HUES48 (cell line): ENCODE measurements around the gene ERCC4.

Experiments used
- H3K27ac ChIP-seq: one replicate; pipeline ENCODE4 v1.7.0; 2013; ENCODE audit warnings: low read depth, low read length, inconsistent platforms
- H3K27me3 ChIP-seq: 2 replicates; pipeline ENCODE4 v1.6.1; 2013; ENCODE audit warnings: mild to moderate bottlenecking, low read length; ENCODE audit not compliant: control insufficient read depth, insufficient read depth
- H3K36me3 ChIP-seq: 2 replicates; pipeline ENCODE4 v1.6.1; 2013; ENCODE audit warnings: low read length; ENCODE audit not compliant: control insufficient read depth, insufficient read depth
- H3K4me1 ChIP-seq: 2 replicates; pipeline ENCODE4 v1.6.1; 2013; ENCODE audit warnings: mild to moderate bottlenecking, low read length; ENCODE audit not compliant: control insufficient read depth, insufficient read depth
- H3K4me3 ChIP-seq: 2 replicates; pipeline ENCODE4 v1.5.1; 2013; ENCODE audit warnings: mild to moderate bottlenecking, low read depth, low read length
- H3K9ac ChIP-seq: 2 replicates; pipeline ENCODE4 v1.6.1; 2013; ENCODE audit warnings: mild to moderate bottlenecking, low read depth, low read length, moderate library complexity
- H3K9me3 ChIP-seq: 2 replicates; pipeline ENCODE4 v1.6.1; 2013; ENCODE audit warnings: low read length; ENCODE audit not compliant: control insufficient read depth, insufficient read depth

Gene ERCC4

DNA sequence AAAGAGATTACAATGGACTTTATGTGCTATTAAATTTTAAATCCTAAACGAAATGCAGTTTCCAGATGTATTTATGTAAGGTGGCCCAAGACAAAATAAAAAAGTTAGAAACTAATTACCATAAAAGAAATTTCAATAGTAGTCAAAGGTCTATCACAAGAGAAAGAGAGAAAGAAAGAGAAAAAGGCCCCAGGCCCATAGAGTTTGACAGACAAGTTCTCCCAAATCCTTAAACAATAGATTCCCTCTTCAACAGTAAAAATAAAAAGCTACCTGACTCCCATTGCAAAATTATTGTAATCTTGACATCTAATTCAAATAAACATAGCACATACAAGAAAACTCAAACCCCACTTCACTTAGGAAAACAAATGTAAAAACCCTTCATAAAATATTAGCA, 8.6 kb upstream of the ERCC4 start:
- H3K9me3 ChIP-seq: peaks cover 11% of the 10 kb centered on the region; the same call in 1 of the 2 replicates
- H3K27me3 ChIP-seq: no peaks in the 10 kb centered on the region
- no peak overlapping the region for H3K4me3 ChIP-seq
- H3K4me1 ChIP-seq: no peaks in the 10 kb centered on the region
- H3K9ac ChIP-seq: no peak overlapping the region
- H3K36me3 ChIP-seq: no peaks in the 10 kb centered on the region
- no peak overlapping the region for H3K27ac ChIP-seq

DNA sequence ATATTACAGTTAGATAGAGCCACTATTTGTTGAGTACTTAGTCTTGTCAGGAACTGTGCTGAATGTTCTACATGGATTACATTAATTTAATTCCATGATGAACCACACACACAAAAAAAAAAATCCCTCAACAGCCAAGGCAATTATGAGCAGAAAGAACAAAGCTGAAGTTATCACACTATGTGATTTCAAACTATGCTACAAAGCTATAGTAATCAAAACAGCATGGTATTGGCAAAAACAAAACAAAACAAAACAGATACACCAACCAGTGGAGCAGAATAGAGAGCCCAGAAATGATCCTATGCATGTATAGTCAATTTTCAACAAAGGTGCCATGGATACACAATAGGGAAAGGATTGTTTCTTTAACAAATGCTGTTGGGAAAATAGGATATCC, 8.1 kb upstream of the ERCC4 start:
- no peak overlapping the region for H3K9ac ChIP-seq

DNA sequence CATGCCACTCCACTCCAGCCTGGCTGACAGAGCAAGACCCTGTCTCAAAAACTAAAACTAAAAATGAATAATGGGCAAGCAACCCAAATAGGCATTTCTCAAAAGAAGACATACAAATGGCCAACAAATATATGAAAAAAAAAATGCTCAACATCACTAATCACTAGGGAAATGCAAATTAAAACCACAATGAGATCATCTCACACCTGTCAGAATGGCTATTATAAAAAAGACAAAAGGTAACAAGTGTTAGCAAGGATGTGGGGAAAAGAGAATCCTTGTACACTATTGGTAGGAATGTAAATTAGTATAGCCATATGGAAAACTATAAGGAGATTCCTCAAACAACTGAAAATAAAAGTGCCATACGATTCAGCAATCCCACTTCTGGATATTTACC, 7.1 kb upstream of the ERCC4 start:
- Histone ChIP-seq H3K36me3 (no peaks in the 10 kb centered on the region), H3K4me1 (no peaks in the 10 kb centered on the region), H3K27me3 (no peaks in the 10 kb centered on the region), H3K9me3 (peaks cover 11% of the 10 kb centered on the region; the same call in 1 of the 2 replicates), H3K4me3 (no peak overlapping the region), H3K9ac (no peak overlapping the region), H3K27ac (no peak overlapping the region)

More for the DNA sequence above, 8.1 kb upstream of the ERCC4 start:
- Histone ChIP-seq H3K4me3 (no peak overlapping the region), H3K4me1 (no peaks in the 10 kb centered on the region), H3K36me3 (no peaks in the 10 kb centered on the region), H3K27me3 (no peaks in the 10 kb centered on the region), H3K27ac (no peak overlapping the region), H3K9me3 (peaks cover 11% of the 10 kb centered on the region; the same call in 1 of the 2 replicates)

DNA sequence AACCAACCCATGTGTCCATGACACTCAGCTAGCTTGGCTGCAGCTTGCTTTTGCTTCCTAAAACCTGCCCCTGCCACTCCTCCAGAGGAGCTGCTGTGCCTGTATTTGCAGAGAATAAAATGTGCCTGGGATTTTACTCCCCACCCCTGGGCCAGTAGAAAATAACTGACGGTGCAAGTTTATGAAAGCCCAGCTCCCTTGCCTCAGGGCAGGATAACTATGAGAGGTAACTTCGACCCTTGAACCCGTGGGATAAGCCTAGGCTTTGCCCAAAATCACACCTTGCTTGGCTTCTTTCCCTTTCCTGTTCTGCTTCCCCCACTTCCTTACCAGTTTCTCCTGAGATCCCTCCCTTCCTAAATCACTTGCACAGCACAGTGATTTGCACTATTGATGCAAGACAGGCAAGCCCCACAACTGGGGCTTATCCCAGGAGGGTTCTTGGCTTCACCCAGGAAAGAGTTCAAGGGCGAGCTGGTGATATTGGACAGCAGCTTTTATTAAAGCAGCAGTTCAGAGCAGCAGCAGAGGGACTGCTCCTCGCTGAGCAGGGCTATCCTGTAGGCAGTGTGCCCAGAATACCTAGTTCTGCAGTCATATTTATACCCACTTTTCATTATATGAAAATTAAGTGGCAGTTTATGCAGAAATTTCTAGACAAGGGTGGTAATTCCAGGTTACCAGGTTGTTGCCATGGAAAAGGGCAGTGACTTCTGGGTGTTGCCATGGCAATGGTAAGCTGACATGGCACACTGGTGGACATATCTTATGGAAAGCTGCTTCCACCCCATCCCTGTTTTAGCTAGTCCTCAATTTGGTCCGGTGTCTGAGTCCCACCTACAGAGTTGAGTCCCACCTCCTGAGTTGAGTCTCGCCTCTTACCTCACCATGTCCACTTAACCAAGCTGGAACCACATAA, 6.3 kb upstream of the ERCC4 start:
- Histone ChIP-seq H3K9me3 (peaks cover 11% of the 10 kb centered on the region; the same call in 1 of the 2 replicates), H3K27me3 (no peaks in the 10 kb centered on the region), H3K4me3 (no peak overlapping the region), H3K4me1 (no peaks in the 10 kb centered on the region), H3K9ac (no peak overlapping the region), H3K27ac (no peak overlapping the region), H3K36me3 (no peaks in the 10 kb centered on the region)

DNA sequence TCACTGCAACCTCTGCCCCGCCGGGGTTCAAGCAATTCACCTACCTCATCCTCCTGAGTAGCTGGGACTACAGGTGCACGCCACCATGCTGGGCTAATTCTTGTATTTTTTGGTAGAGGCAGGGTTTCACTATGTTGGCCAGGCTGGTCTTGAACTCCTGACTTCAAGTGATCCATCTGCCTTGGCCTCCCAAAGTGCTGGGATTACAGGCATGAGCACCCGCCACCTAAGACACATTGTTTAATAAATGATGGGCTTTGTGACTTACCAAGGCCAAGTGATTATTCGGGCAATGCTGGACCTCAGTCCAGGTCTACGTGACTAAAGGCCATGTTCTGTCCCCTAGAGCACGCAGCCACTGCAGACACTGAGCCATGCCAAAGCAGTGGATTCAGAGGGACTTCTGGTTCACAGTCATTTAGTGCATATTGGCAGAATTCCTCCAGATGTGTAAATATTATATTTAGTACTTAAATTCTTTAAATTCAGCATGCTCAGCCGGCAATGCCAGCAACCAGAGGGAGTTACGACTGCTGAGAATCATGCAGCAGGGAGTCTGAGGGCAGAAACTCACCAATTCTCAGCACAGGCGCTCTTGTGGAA, 4.8 kb upstream of the ERCC4 start:
- Histone ChIP-seq H3K9ac (no peak overlapping the region), H3K27me3 (no peaks in the 10 kb centered on the region), H3K4me1 (no peaks in the 10 kb centered on the region), H3K27ac (no peak overlapping the region), H3K4me3 (no peak overlapping the region), H3K9me3 (peaks cover 11% of the 10 kb centered on the region; the same call in 1 of the 2 replicates), H3K36me3 (no peaks in the 10 kb centered on the region)

DNA sequence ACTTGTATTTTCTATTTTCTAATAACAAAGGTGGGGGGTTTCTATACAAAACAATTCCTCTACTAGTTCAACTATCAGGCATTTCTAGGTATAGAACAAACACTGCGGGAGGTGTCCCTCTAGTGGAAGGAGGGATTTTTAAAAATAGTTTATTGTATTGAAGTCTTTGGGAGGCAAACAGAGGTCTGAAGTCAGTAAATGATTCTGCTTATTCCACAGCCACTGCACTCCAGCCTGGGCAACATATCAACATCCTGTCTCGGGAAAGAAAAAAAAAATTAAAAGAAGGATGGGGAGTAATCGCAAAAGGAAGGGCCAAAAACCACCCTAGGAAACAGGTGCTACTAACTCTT, 648 bp upstream of the ERCC4 start:
- no peaks in the 10 kb centered on the region for H3K9me3 ChIP-seq
- H3K27me3 ChIP-seq: no peaks in the 10 kb centered on the region
- H3K9ac ChIP-seq: peak overlapping the region; percentile 55; the same call in 1 of the 2 replicates
- peak overlapping the region; percentile 49 for H3K4me3 ChIP-seq
- peaks cover 6% of the 10 kb centered on the region; the same call in 1 of the 2 replicates for H3K4me1 ChIP-seq
- H3K27ac ChIP-seq: peak overlapping the region; percentile 54
- H3K36me3 ChIP-seq: peaks cover 18% of the 10 kb centered on the region

DNA sequence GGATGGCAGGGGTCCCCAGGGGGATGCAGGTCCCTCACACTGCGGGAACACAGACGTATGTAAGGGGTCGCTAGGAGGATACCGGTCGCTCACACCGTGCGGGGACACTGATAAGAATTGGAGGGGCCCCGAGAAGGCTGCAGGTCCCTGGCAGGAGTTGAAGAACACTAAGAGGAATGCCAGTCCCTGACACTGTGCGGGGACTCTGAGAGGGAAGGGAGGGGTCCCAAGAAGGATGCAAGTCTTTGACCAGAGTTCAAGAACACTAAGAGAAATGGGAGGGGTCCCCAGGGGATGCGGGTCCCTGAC, 510 bp downstream of the ERCC4 start:
- no peaks in the 10 kb centered on the region for H3K27me3 ChIP-seq
- peak overlapping the region; percentile 89 for H3K4me3 ChIP-seq
- peaks cover 6% of the 10 kb centered on the region; the same call in 1 of the 2 replicates for H3K4me1 ChIP-seq
- H3K36me3 ChIP-seq: peaks cover 29% of the 10 kb centered on the region
- no peak overlapping the region for H3K27ac ChIP-seq
- no peaks in the 10 kb centered on the region for H3K9me3 ChIP-seq
- H3K9ac ChIP-seq: peak overlapping the region; percentile 65

DNA sequence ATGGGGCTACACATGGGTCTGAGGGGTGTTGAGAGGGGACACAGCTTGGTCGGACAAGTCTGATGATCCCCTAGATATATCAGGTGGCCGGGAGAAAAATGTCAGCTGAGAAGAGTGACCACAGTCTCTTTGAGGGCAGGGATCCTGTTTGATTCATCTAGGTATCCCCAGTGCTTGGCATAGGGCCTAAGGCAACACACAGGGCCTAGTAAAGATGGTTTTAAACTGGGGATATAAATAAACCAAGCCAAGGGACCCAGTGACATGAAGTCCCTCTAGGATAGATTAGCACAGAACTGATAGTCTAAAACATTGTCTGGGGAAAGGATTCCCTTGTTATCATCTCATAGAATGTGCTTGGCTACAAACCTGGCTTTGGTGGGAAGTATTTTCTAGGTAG, 1.4 kb downstream of the ERCC4 start:
- Histone ChIP-seq H3K4me1 (peaks cover 6% of the 10 kb centered on the region; the same call in 1 of the 2 replicates), H3K9ac (no peak overlapping the region), H3K36me3 (peaks cover 38% of the 10 kb centered on the region), H3K9me3 (no peaks in the 10 kb centered on the region), H3K27me3 (no peaks in the 10 kb centered on the region), H3K4me3 (no peak overlapping the region), H3K27ac (no peak overlapping the region)

DNA sequence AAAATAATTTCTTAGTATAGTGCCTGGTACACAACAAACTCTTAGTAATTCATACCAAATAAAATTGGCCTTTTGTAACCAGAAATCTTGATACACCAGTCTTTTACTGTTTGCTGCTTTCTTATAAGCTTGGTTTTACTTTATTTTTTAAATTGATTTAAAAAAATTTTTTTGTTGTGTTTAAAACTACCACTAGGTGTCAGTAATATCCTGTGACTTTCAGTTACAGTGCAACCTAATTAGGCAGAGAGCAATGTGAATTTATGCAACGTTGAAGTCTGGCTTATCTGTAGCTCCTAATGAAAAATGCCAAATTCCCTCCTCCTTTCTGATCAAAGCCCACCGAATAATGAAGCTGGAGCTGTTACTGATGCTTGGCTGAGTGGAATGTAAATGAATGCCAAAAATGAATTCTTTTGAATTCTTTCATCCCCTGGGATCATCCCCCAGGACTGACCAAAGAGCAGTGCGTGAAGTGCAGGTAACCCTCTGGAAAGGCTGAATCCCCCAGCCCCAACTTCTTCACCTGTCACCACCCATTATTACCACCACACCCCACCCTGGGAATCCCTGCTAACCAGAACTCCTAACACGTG, 3.8 kb downstream of the ERCC4 start:
- H3K36me3 ChIP-seq: peaks cover 45% of the 10 kb centered on the region
- no peak overlapping the region for H3K27ac ChIP-seq
- no peak overlapping the region for H3K4me3 ChIP-seq
- H3K9ac ChIP-seq: no peak overlapping the region
- H3K27me3 ChIP-seq: no peaks in the 10 kb centered on the region
- H3K9me3 ChIP-seq: no peaks in the 10 kb centered on the region
- H3K4me1 ChIP-seq: peaks cover 6% of the 10 kb centered on the region; the same call in 1 of the 2 replicates

DNA sequence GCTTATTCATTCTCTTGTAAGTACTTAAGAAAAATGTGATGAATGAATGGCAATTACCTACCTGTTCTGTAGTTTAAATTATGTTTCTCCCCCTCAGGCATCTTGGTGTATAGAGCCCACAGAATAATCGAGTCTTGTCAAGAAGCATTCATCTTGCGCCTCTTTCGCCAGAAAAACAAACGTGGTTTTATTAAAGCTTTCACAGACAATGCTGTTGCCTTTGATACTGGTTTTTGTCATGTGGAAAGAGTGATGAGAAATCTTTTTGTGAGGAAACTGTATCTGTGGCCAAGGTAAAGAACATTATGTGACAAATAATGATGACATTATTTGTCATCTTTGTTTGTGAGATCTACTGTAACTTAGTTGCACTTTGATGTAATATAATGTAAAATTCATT, 6.5 kb downstream of the ERCC4 start:
- no peak overlapping the region for H3K27ac ChIP-seq
- no peak overlapping the region for H3K9ac ChIP-seq
- H3K27me3 ChIP-seq: no peaks in the 10 kb centered on the region
- H3K4me3 ChIP-seq: no peak overlapping the region
- no peaks in the 10 kb centered on the region for H3K9me3 ChIP-seq
- no peaks in the 10 kb centered on the region for H3K4me1 ChIP-seq
- H3K36me3 ChIP-seq: peaks cover 57% of the 10 kb centered on the region

DNA sequence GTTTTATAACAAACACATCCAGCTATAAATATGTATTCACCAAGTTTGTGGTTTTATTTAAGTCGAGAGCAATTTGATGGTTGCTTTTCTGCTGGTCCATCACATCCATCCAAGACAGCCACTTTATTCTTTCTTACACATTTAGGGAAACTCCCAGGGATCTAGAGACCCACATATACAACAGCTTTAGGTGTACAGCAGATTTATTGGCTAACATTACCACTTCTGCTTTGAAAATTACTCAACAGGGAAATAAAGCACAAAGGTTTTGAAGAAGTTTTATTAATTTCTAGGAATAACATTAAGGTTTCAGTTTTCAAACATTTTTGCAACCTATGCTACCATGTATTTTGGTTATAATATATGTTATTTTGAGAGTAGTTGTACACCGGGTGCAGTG, 6.9 kb downstream of the ERCC4 start:
- H3K4me3 ChIP-seq: no peak overlapping the region
- no peak overlapping the region for H3K9ac ChIP-seq
- H3K36me3 ChIP-seq: peaks cover 60% of the 10 kb centered on the region
- no peak overlapping the region for H3K27ac ChIP-seq
- H3K4me1 ChIP-seq: no peaks in the 10 kb centered on the region
- H3K9me3 ChIP-seq: no peaks in the 10 kb centered on the region
- H3K27me3 ChIP-seq: no peaks in the 10 kb centered on the region
